HG02840 (cell line): ENCODE results near the gene UBTD2.
"Not testable (repeated sequence)": the region's sequence is repeated elsewhere in the genome, so short reads cannot be mapped to it uniquely, and the experiment has no call there.

Experiments used
- ATAC-seq: cut with Tn5 transposase; IDR thresholded peaks from one replicate; pipeline ENCODE4 v1.9.1; 2021; ENCODE audit warnings: mild to moderate bottlenecking, moderate library complexity, moderate number of reproducible peaks; ENCODE audit not compliant: unreplicated experiment, low FRiP score

The UBTD2 gene

GRCh38 chr5:172283020-172283861 is at the start of gene UBTD2:
UBTD2 (minus strand) TSS chr5:172283764; CDS start chr5:172283665, 99 bp downstream.
- ATAC-seq = peak; percentile 90

GRCh38 chr5:172326901-172327300 is 43.3 kb upstream of the UBTD2 start:
- not testable (repeated sequence) for ATAC-seq

GRCh38 chr5:172325452-172325851 is 41.9 kb upstream of the UBTD2 start:
- ATAC-seq = no peak

DNA sequence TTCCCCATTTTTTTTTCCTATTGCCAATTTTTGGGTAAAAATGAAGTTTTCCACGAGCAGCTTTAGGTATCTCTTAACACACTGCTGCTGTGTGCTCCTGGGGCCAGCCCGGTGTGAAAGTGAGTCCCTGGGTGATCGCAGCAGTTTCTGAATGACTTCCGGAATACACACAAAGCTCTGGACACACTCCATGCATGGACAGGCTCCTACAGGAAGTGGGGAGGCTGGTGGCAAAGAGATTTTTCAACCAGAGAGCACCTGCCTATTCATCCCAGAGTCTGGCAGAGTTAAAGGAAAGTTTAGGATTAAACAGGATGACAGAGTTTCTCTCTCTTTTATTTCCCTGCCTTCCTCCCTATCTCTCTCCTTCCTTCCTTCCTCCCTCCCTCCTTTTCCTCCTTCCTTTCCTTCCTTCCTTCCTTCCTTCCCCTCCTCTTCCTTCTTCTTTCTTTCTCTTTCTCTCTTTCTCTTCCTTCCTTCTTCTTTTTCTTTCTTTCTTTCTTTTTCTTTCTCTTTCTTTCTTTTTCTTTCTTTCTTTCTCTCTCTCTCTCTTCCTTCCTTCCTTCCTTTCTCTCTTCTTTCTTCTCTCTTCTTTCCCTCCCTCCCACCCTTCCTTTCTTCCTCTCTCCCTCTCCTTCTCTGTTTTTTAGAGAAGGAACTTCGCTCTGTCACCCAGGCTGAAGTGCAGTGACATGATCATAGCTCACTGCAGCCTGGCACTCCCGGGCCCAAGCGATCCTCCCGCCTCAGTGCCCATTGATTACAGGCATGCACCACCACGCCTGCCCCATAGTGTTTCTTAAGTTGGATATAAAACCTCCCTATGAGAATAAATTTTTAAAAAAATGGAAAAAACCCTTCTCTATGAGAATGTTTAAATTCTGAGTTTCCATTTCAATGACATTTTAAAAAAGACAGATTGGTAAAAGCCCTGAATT is 38.7 kb upstream of the UBTD2 start:
- no peak for ATAC-seq

DNA sequence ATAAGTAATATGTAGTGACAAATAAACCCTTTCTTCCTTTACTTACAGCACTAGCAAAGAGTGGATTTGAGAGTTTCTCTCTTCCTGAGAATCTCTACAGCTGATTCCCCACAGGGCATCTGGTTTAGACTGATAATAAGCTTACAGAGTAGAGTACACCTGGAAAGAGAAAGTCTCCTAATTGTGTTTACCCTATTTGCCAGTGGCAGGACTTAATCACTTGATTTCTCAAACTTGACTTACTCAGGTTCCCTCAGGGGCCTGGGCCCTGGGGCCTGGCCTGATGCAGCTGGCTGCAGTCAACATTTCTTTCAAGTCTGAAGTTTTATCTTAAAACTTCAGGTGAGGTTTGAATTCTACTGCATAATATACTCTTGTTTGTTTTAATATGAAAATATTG is 38.0 kb upstream of the UBTD2 start:
- ATAC-seq = no peak

- no peak for ATAC-seq
These were observed 36.3 kb upstream of the UBTD2 start for GRCh38 chr5:172319708-172320441.

DNA sequence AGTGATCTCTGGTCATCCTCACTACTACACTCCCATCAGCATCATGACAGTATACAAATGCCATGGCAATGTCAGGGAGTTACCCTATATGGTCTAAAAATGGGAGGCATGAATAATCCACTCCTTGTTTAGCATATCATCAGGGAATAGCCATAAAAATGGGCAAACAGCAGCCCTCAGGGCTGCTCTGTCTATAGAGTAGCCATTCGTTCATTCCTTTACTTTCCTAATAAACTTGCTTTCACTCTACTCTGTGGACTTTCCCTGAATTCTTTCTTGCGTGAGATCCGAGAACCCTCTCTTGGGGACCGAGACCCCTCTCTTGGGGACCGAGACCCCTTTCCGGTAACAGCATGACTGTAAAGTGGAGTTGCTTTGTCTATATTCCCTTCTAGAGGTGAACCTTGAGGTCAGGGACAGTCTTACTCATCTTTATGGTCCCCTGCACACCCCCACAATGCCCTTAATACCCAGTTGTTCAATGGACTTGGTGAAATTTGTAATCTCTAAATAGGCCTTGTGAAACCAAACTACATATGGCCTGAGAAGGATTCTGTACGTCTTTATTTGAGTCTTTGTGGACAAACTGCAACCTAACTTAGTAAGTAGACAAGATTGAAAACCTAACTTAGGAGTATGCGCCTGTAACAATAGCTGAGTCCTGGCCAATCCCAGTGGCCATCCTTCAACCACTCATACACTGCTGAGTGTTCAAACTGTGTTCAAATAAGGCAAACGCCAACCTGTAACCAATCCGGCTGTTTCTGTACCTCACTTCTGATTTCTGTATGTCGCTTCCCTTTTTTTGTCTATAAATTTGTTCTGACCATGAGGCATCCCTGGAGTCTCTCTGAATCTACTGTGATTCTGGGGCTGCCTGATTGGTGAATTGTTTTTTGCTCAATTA is 32.3 kb upstream of the UBTD2 start:
- ATAC-seq = no peak

- no peak for ATAC-seq
These were observed 30.4 kb upstream of the UBTD2 start for GRCh38 chr5:172313915-172314314.

DNA sequence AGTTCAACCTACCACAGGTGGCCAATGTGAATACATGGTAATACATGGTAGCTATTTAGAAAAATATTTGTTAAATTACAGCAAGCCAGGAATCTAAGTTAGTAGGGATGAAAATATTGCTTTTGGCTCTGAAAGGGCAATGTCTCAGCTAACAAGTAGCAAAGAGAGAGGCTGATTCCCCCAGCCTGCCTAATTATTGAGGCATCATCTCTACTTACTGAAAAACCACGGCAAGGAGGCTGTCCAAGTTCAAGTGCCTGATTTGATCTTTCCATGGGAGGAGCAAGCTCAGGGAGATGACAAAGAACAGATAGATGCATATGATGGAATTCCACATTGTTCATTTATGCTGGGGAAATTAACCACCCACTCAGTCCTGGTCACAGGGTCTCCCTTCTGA is 28.7 kb upstream of the UBTD2 start:
- no peak for ATAC-seq

- ATAC-seq = no peak
These were observed 28.0 kb upstream of the UBTD2 start for GRCh38 chr5:172311605-172312004.

DNA sequence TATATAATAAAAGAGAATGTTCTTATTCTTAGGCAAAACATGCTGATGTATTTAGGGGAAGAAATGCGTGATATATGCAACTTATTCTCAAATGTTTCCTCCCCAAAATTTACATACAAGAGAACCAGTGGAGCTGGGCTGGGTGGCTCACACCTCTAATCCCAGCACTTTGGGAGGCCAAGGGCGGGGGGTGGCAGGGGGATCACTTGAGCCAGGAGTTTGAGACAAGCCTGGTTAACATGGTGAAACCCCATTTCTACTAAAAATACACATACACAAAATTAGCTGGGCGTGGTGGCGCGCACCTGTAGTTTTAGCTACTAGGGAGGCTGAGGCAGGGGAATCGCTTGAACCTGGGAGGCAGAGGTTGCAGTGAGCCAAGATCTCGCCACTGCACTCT is 27.5 kb upstream of the UBTD2 start:
- ATAC-seq = no peak

- ATAC-seq = no peak
These were observed 21.8 kb upstream of the UBTD2 start for GRCh38 chr5:172305380-172305779.

- ATAC-seq = no peak
These were observed 20.2 kb upstream of the UBTD2 start for GRCh38 chr5:172303572-172304335.

DNA sequence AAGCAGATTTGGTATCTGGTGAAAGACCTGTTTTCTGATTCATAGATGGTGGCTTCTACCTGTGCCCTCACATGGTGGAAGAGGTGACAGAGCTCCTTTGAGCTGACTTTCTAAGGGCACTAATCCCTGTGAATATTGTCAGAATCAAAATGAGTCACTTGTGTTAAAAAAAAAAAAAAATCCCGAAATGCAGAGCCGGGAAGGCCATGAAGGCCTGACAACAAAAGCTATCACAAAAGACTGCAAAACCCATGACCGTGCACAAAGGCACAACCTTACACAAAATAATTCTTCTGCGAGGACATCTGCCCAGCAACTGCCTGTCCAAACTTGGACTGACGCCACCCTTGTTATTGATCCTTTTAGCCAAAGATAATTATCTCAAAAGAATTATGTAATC is 19.6 kb upstream of the UBTD2 start:
- ATAC-seq = no peak

DNA sequence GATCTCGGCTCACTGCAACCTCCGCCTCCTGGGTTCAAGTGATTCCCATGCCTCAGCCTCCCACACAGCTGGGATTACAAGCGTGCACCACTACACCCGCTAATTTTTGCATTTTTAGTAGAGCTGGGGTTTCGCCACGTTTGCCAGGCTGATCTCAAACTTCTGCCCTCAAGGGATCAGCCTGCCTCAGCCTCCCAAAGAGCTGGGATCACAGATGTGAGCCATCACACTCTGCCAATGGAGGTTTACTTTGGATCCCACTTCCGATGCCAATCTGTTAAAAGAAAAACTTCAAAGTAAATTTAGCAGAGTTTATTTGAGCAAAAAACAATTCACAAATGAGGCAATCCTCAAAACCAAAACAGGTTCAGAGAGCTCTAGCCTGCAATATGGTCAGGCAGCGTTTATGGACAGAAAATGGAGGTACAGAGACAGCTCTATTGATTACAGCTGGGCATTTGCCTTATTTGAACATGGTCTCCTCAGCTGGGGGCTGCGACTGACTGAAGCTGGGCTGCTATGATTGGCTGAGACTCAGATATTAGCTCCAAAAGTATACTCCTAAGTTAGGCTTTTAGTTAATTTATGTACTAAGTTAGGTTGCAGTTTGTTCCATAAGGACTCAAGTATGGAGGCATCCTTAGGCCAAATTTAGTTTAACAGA is 18.6 kb upstream of the UBTD2 start:
- ATAC-seq = no peak

DNA sequence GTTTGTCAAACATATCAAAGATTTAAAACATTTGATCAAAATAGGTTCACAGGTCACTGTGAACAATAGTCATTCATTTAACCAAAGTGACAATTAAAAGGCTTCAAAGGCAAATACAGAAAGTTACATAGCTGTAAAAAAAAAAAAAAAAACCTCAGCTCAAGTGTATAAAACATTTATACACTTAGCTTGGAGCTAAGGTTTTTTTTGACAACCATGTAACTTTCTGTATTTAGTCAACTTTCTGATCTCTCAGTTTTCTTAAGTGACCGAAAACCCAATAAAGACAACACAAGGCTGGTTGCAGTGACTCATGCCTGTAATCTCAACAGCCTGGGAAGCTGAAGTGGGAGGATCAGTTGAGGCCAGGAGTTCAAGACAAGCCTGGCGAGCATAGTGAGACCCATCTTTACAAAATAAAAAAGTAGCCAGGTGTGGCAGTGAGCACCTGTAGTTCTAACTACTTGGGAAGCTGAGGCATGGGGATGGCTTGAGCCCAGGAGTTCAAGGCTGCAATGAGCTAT is 16.4 kb upstream of the UBTD2 start:
- ATAC-seq = no peak

DNA sequence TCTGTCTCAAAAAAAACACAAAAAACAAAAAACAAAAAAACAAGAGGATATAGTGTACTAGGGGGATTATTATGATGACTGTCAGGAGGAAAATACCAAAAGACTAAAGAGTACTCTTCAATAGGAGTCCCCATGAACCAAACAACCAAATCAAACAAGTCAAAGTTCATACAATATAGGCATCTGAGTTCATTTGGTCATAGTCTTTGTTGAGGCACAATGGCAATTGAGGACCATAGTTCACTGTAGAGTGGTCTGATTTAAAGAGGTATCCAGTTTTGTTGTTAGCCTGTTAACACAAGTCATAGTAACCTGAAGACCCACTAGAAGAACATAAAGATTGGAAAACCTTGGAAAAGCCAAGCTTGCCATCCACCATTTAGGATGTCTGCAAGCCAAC is 11.3 kb upstream of the UBTD2 start:
- ATAC-seq = no peak

DNA sequence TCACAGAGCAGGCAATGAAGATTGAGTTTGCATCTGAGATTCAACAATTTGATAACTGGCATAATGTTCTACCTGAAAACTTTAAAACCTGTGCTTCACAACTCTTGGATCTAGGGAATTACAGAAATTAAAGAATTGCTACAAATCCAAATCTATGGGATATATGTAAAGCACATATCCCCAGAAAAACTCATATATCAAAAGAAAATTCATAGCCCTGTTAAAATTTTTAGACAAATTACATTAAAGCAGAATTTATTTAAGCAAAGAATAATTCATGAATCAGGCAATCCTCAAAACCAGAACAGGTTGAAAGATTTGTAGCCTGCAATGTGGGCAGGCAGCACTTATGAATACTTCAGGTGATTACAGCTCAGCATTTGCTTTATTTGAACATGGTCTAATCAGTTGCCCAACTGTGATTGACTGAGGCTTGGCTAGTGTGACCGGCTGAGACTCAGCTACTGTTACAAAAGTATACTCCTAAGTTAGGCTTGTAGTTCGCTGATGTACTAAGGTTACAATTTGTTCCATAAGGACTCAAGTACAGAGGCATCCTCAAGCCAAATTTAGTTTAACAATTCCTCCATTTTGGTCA is 10.3 kb upstream of the UBTD2 start:
- no peak for ATAC-seq
